Activated CD4-positive, alpha-beta T cell treated with anti-CD3 and anti-CD28 coated beads for 24 hours (primary cell): ENCODE data around the gene C5orf52.
"Not testable (repeated sequence)": the region's sequence is repeated elsewhere in the genome, so short reads cannot be mapped to it uniquely, and the experiment has no call there.

ENCODE experiments used
- DNase-seq, 2 donors: peaks; one replicate each; pipeline ENCODE4 v3.0.0-alpha.2; 2020; ENCODE audit warnings: low read depth in 2 of 2

C5orf52 gene

GRCh38 chr5:157670662-157671591 lies at the start of gene C5orf52:
Gene C5orf52, plus strand, starts transcription at chr5:157671533. Its CDS starts 82 bp downstream, at chr5:157671615.
- no peak for DNase-seq

GRCh38 chr5:157624144-157624543 lies 47.2 kb upstream of the C5orf52 start:
- DNase-seq = no peak

GRCh38 chr5:157626831-157627230 lies 44.5 kb upstream of the C5orf52 start:
- no peak for DNase-seq

- no peak for DNase-seq
Observed at GRCh38 chr5:157630341-157630740, 41.0 kb upstream of the C5orf52 start.

GRCh38 chr5:157640406-157641066 lies 30.8 kb upstream of the C5orf52 start:
- no peak for DNase-seq

GRCh38 chr5:157648275-157648990 lies 22.9 kb upstream of the C5orf52 start:
- no peak for DNase-seq

- no peak for DNase-seq
Observed at GRCh38 chr5:157649101-157649500, 22.2 kb upstream of the C5orf52 start.

GRCh38 chr5:157650991-157651611 lies 20.2 kb upstream of the C5orf52 start:
- DNase-seq = no peak

- DNase-seq = peak; percentile 67 to 69
Observed at GRCh38 chr5:157651623-157652376, 19.5 kb upstream of the C5orf52 start.

GRCh38 chr5:157652377-157652692 lies 19.0 kb upstream of the C5orf52 start, which contains the start of gene SOX30:
Gene SOX30, minus strand, starts transcription at chr5:157652438. Its CDS starts 360 bp downstream, at chr5:157652078.
- DNase-seq = no peak

GRCh38 chr5:157657516-157657915 lies 13.8 kb upstream of the C5orf52 start:
- DNase-seq = no peak

GRCh38 chr5:157658893-157659292 lies 12.4 kb upstream of the C5orf52 start:
- no peak for DNase-seq

GRCh38 chr5:157659868-157660660 lies 11.3 kb upstream of the C5orf52 start:
- DNase-seq = no peak

GRCh38 chr5:157665467-157666070 lies 5.8 kb upstream of the C5orf52 start:
- no peak for DNase-seq

GRCh38 chr5:157668356-157668755 lies 3.0 kb upstream of the C5orf52 start:
- no peak for DNase-seq

GRCh38 chr5:157669701-157670097 lies 1.6 kb upstream of the C5orf52 start:
- DNase-seq = no peak

- no peak for DNase-seq
Observed at GRCh38 chr5:157671592-157672330, 428 bp downstream of the C5orf52 start.

- no peak for DNase-seq
Observed at GRCh38 chr5:157672976-157673375, 1.6 kb downstream of the C5orf52 start.

- not testable (repeated sequence) for DNase-seq
Observed at GRCh38 chr5:157674351-157674750, 3.0 kb downstream of the C5orf52 start.
